SK-N-SH (cell line): ENCODE results near the gene PSTPIP2.

Experiments
- CTCF ChIP-seq: fragments of 200-600 bp; sonication (generic); IDR thresholded peaks from 2 replicates; pipeline ENCODE4 v1.6.1; 2017; ENCODE audit warnings: antibody characterized with exemption, mild to moderate bottlenecking, moderate library complexity
- EP300 ChIP-seq, 2 experiments: IDR thresholded peaks; 2 replicates each; pipeline versions ENCODE4 v1.4.0 to v1.6.1; 2012; ENCODE audit warnings: borderline replicate concordance in 1 of 2, low read depth in 1 of 2, low read length in 1 of 2
- MXI1 ChIP-seq: IDR thresholded peaks from 2 replicates; pipeline ENCODE4 v1.6.1; 2012; ENCODE audit warnings: mild to moderate bottlenecking, low read depth, low read length, improper control_type of control experiment
- RCOR1 ChIP-seq: fragments of 150-350 bp; IDR thresholded peaks from 2 replicates; pipeline ENCODE4 v1.6.1; 2017; ENCODE audit warnings: antibody characterized with exemption, low read length
- REST ChIP-seq: IDR thresholded peaks from 2 replicates; pipeline ENCODE4 v1.6.1; 2012; ENCODE audit warnings: mild to moderate bottlenecking, low read depth, low read length, moderate library complexity
- RFX5 ChIP-seq: IDR thresholded peaks from 2 replicates; pipeline ENCODE4 v1.6.1; 2012; ENCODE audit warnings: mild to moderate bottlenecking, improper control_type of control experiment, low read length
- SIN3A ChIP-seq: IDR thresholded peaks from 2 replicates; pipeline ENCODE4 v1.6.1; 2012; ENCODE audit warnings: low read depth, mild to moderate bottlenecking, low read length, moderate library complexity, borderline replicate concordance
- TAF1 ChIP-seq: IDR thresholded peaks from 2 replicates; pipeline ENCODE4 v1.6.1; 2012; ENCODE audit warnings: low read depth, mild to moderate bottlenecking, low read length, moderate library complexity, borderline replicate concordance
- YY1 ChIP-seq: IDR thresholded peaks from 2 replicates; pipeline ENCODE4 v1.4.0; 2012; ENCODE audit warnings: low read depth, mild to moderate bottlenecking

DNA sequence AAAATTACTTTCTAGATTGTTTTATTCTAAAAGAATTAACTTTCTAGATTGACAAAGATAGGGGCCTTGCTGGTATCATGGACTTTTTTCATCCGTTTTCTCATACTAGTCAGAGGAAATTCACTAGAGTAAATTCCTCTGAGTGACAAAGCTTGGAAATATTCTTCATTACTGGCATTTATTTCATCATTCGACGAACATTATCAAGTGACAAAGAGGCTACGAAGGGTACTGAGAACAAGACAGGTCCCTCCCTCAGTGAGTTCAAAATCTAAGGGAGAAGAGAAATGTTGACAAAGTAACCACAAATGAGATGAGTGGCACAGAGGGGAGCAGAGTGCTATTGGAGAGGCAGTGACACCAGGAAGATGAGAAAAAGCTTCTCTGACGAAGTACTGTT is 109.2 kb downstream of the PSTPIP2 start:
- TF ChIP-seq RFX5 = no peak
- no peak for TF ChIP-seq REST
- peak in 1 of 2 experiments; percentile 13; a peak in 2 of 4 replicates for TF ChIP-seq EP300 (IDR thresholded peaks at IDR 0.05; ENCODE audit: borderline replicate concordance in 1 of 2, low read depth in 1 of 2, low read length in 1 of 2)
- TF ChIP-seq RCOR1 = no peak
- TF ChIP-seq CTCF = no peak
- TF ChIP-seq YY1 = no peak
- TF ChIP-seq TAF1 = no peak
- TF ChIP-seq SIN3A = no peak
- TF ChIP-seq MXI1 = no peak
